Lower lobe of right lung (tissue), 2 donors: Measurements from ENCODE around the gene TSHZ3. TPM values are rescaled to one million over a fixed set of nuclear protein-coding genes. Genes with fewer than 3 reads are reported as not detected.

Experiments used
- ATAC-seq, 2 donors: fragments of 200-7000 bp; cut with Tn5 transposase; one replicate each; pipeline ENCODE4 v1.9.1; 2020 to 2022; ENCODE audit warnings: mild to moderate bottlenecking in 2 of 2, moderate library complexity in 2 of 2
- DNase-seq: peaks from one replicate; pipeline ENCODE4 v3.0.0-alpha.2; 2020
- H3K27ac ChIP-seq: fragments of 200-600 bp; one replicate; pipeline ENCODE4 v1.8.0; 2022
- H3K27me3 ChIP-seq: fragments of 200-600 bp; one replicate; pipeline ENCODE4 v1.8.0; 2022; ENCODE audit warnings: low read depth
- H3K36me3 ChIP-seq: fragments of 200-600 bp; one replicate; pipeline ENCODE4 v1.8.0; 2022; ENCODE audit warnings: mild to moderate bottlenecking
- H3K4me1 ChIP-seq: fragments of 200-600 bp; one replicate; pipeline ENCODE4 v1.8.0; 2022
- H3K4me3 ChIP-seq: fragments of 200-600 bp; one replicate; pipeline ENCODE4 v1.8.0; 2022; ENCODE audit warnings: mild to moderate bottlenecking
- H3K9me3 ChIP-seq: fragments of 200-600 bp; one replicate; pipeline ENCODE4 v1.8.0; 2022
- CTCF ChIP-seq: fragments of 200-600 bp; IDR thresholded peaks from one replicate; pipeline ENCODE4 v1.8.0; 2022; ENCODE audit warnings: antibody characterized with exemption, mild to moderate bottlenecking
- intact Hi-C: fragments of 100-400 bp; cut with DNase I; formaldehyde crosslinking; loops from one replicate; pipeline ENCODE4 v1.11.0; 2022
- total RNA-seq: library from RNA; stranded (reverse); fragmentation: NEBNext Ultra II Directional; extraction: Animal tissue kit (Norgen Biotek cat#: 25700); gene quantifications from one replicate; pipeline ENCODE4 v1.2.1, GENCODE V29; 2021
- donor health status: DM: no; HTN: yes; CAD: no; lungs with severe emphysema.

TSHZ3 gene
- total RNA-seq, 1 donor from 2014 or later = 5.7 TPM

- ATAC-seq (peak in 1 of 2 donors; percentile 29), DNase-seq (no peak)
- Histone ChIP-seq H3K27me3 (no peaks in the 10 kb centered on the region), H3K4me3 (no peak overlapping the region), H3K27ac (no peak overlapping the region), H3K9me3 (no peaks in the 10 kb centered on the region), H3K36me3 (no peaks in the 10 kb centered on the region), H3K4me1 (no peaks in the 10 kb centered on the region)
- TF ChIP-seq CTCF = no peak
- intact Hi-C loops = no loop called here
Measured at GRCh38 chr19:31303262-31303815, 45.9 kb downstream of the TSHZ3 start.

GRCh38 chr19:31301306-31301980, 47.8 kb downstream of the TSHZ3 start:
- H3K4me3 ChIP-seq = no peak overlapping the region
- H3K9me3 ChIP-seq = no peaks in the 10 kb centered on the region
- no peaks in the 10 kb centered on the region for H3K36me3 ChIP-seq
- DNase-seq (no peak), ATAC-seq (no peak)
- no peaks in the 10 kb centered on the region for H3K4me1 ChIP-seq
- no peak overlapping the region for H3K27ac ChIP-seq
- TF ChIP-seq CTCF = no peak
- intact Hi-C loops = no loop called here
- H3K27me3 ChIP-seq = no peaks in the 10 kb centered on the region

- H3K4me3 ChIP-seq = no peak overlapping the region
- DNase-seq (no peak), ATAC-seq (no peak)
- TF ChIP-seq CTCF = no peak
- no peaks in the 10 kb centered on the region for H3K36me3 ChIP-seq
- H3K27me3 ChIP-seq = no peaks in the 10 kb centered on the region
- H3K9me3 ChIP-seq = no peaks in the 10 kb centered on the region
- H3K4me1 ChIP-seq = no peaks in the 10 kb centered on the region
- intact Hi-C loops = no loop called here
- H3K27ac ChIP-seq = no peak overlapping the region
Measured at GRCh38 chr19:31300422-31300821, 48.8 kb downstream of the TSHZ3 start.

DNA sequence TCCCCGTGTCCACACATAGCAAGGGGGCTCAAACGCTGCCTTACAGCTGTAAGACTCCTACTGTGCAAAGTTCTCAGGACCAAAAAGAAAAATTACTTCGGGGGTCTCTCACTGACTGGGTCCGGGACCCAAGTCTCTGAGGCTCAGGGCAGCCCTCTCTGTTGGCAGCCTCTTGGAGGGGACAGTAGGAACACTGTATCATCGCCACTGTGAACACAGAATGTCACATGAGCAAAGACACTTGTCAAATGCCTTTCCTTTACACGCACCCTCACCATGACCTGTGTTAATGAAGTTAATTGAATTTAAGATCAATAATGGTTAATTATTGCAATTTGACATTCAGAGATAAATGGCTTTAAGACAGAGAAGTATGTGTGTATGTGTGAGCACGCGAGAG, 49.6 kb downstream of the TSHZ3 start:
- H3K4me3 ChIP-seq = no peak overlapping the region
- no peaks in the 10 kb centered on the region for H3K36me3 ChIP-seq
- ATAC-seq (no peak), DNase-seq (no peak)
- H3K27me3 ChIP-seq = no peaks in the 10 kb centered on the region
- H3K4me1 ChIP-seq = no peaks in the 10 kb centered on the region
- H3K9me3 ChIP-seq = no peaks in the 10 kb centered on the region
- no peak for TF ChIP-seq CTCF
- intact Hi-C loops = no loop called here
- no peak overlapping the region for H3K27ac ChIP-seq

DNA sequence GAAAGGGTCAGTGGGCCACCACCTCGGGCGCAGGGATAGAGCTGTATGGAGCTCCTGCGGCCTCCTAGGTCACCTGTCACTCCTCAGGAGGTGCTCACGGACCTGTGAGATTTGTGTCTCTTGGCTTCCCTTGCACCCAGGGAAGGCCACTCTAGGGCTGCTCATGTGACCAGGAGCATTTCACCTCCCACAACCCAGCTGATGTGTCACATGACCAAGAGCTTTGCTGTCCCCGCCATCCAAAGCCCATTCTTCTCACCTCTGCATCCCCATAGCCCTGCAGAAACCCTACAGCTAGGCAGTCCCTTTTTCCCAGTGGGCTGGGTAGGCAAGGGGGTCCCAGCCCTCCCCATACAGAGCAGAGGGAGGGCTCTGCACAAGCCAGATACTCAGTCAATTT, 51.2 kb downstream of the TSHZ3 start:
- Histone ChIP-seq H3K27ac (no peak overlapping the region), H3K27me3 (no peaks in the 10 kb centered on the region), H3K4me3 (no peak overlapping the region), H3K9me3 (no peaks in the 10 kb centered on the region), H3K36me3 (no peaks in the 10 kb centered on the region), H3K4me1 (no peaks in the 10 kb centered on the region)
- DNase-seq (no peak), ATAC-seq (no peak)
- no peak for TF ChIP-seq CTCF
- intact Hi-C loops = no loop called here
